Aorta (tissue), 5 donors: ENCODE data around the gene FAM227B. TPM values are rescaled to one million over a fixed set of nuclear protein-coding genes. Genes with fewer than 3 reads are reported as not detected.
A peak's percentile ranks its signal among the peaks of the same experiment; 100 is the strongest.
"Not testable (repeated sequence)": the region's sequence is repeated elsewhere in the genome, so short reads cannot be mapped to it uniquely, and the experiment has no call there.

Source experiments
- ATAC-seq: fragments of 200-7000 bp; cut with Tn5 transposase; one replicate; pipeline ENCODE4 v1.9.1; 2022; ENCODE audit warnings: moderate library complexity; ENCODE audit not compliant: low FRiP score
- DNase-seq, 2 donors: peaks; one replicate each; pipeline ENCODE4 v3.0.0-alpha.2; 2020
- H3K27ac ChIP-seq, 2 donors: one replicate each; pipeline ENCODE4 v1.5.1; 2013; ENCODE audit warnings: low read length in 2 of 2, mild to moderate bottlenecking in 2 of 2, moderate library complexity in 2 of 2, control low read depth in 1 of 2, inconsistent platforms in 1 of 2, low read depth in 1 of 2
- H3K27me3 ChIP-seq, 2 donors: one replicate each; pipeline ENCODE4 v1.6.1; 2013; ENCODE audit warnings: control low read depth in 1 of 2, low read length in 1 of 2, mild to moderate bottlenecking in 1 of 2, moderate library complexity in 1 of 2; ENCODE audit not compliant: insufficient read depth in 2 of 2, control insufficient read depth in 1 of 2
- H3K36me3 ChIP-seq, 2 donors: one replicate each; pipeline ENCODE4 v1.6.1; 2013; ENCODE audit warnings: control low read depth in 1 of 2, low read length in 1 of 2, mild to moderate bottlenecking in 1 of 2; ENCODE audit not compliant: insufficient read depth in 2 of 2, control insufficient read depth in 1 of 2
- H3K4me1 ChIP-seq, 2 donors: one replicate each; pipeline ENCODE4 v1.6.1; 2013; ENCODE audit warnings: low read length in 2 of 2, control low read depth in 1 of 2, mild to moderate bottlenecking in 1 of 2, moderate library complexity in 1 of 2; ENCODE audit not compliant: insufficient read depth in 2 of 2, control insufficient read depth in 1 of 2
- H3K4me3 ChIP-seq, 2 donors: one replicate each; pipeline ENCODE4 v1.5.1; 2013; ENCODE audit warnings: low read length in 2 of 2, control low read depth in 1 of 2, mild to moderate bottlenecking in 1 of 2
- H3K9me3 ChIP-seq: one replicate; pipeline ENCODE4 v1.6.1; 2013; ENCODE audit warnings: mild to moderate bottlenecking, low read length; ENCODE audit not compliant: control insufficient read depth
- WGBS, 2 donors: extraction: QIAGEN DNeasy Blood & Tissue Kit; methylation state at CpG; one replicate each; pipeline ENCODE4 v1.1.7; 2013; 5-methylcytosine and 5-hydroxymethylcytosine counted together
- intact Hi-C, 2 donors: fragments of 100-400 bp; cut with DNase I; formaldehyde crosslinking; loops; one replicate each; pipeline versions ENCODE4 v1.14.2 to v1.15.0; 2022
- polyA plus RNA-seq, 2 donors: library from polyadenylated mRNA; stranded (reverse); fragments of 200-250 nt; gene quantifications; one replicate each; pipeline ENCODE4 v1.2.3, GENCODE V29; 2013
- total RNA-seq, 2 donors: library from RNA; stranded (reverse); fragmentation: NEBNext Ultra II Directional; extraction: Animal tissue kit (Norgen Biotek cat#: 25700); gene quantifications; one replicate each; pipeline ENCODE4 v1.2.1, GENCODE V29; 2021
- donor health status: healthy with polysubstance abuse.
- donor health status: Bipolar disorder and iron deficiency.
- donor health status: DM: no; HTN: no; CAD: no.
- donor health status: DM: no; HTN: no; CAD: no.
- donor health status: DM: yes; HTN: yes; CAD: no.

The FAM227B gene
- total and polyA plus RNA-seq, 4 donors = 4.2 to 6.4 (median 5.0) TPM

DNA sequence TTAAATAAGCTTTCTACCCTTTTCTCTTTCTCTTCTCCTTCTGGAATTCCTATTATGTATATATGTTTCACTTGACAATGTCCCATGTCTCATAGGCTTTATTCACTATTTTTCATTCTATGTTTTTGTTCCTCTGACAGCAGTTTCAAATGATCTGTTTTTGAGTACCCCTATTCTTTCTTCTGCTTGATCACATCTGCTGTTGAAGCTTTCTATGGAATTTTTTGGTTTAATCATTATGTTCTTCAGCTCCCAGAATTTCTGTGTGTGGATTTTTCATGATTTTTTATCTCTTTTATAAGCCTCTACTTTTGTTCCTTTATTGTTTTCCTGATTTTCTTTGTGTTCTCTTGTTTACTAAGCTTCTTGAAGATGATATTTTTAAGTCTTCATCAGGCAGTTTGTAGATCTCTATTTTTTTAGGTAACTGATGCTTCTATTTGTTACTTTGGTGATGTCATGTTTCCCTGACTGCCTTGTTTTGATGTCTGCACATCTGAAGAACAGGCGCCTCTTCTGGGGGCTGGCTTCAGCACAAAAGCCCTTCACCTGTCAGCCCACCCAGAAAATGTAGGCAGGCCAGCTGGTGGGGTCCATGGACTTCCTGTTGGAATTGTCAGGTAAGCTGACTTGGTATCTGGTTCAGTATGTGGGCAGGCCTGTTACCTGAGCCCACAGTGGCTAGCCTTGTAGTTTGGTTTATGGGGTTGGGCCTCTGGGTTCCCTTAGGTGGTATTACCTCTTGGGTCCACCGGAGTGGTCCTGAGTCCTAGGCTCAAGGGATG is 15.8 kb downstream of the FAM227B start:
- ATAC-seq (no peak), DNase-seq (no peak)
- Histone ChIP-seq H3K27me3 (no peaks in the 10 kb centered on the region), H3K9me3 (peaks cover 4% of the 10 kb centered on the region), H3K27ac (no peak overlapping the region), H3K36me3 (no peaks in the 10 kb centered on the region), H3K4me1 (no peaks in the 10 kb centered on the region), H3K4me3 (no peak overlapping the region)
- intact Hi-C loops = no loop called here
- WGBS, 2 donors = 95 to 97% methylated on average over 2 of the region's 2 CpGs

DNA sequence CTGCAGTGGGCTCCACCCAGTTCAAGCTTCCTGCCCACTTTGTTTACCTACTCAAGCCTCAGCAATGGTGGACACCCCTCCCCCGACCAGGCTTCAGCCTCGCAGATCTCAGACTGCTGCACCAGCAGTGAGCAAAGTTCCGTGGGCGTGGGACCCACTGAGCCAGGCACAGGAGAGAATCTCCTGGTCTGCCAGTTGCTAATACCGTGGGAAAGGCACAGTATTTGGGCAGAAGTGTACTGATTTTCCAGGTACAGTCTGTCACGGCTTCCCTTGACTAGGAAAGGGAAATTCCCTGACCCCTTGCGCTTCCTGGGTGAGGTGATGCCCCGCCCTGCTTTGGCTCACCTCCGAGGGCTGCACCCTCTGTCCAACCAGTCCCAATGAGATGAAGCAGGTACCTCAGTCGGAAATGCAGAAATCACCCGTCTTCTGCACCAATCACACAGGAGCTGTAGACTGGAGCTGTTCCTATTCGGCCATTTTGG is 27.7 kb downstream of the FAM227B start:
- H3K4me1 ChIP-seq, H3K4me3 ChIP-seq, intact Hi-C loops, ATAC-seq, H3K27ac ChIP-seq, H3K36me3 ChIP-seq, H3K27me3 ChIP-seq, H3K9me3 ChIP-seq: not testable (repeated sequence)
- DNase-seq = peak in 1 of 2 donors; percentile 42
- WGBS, 2 donors = 93 to 97% methylated on average over 12 of the region's 12 CpGs

DNA sequence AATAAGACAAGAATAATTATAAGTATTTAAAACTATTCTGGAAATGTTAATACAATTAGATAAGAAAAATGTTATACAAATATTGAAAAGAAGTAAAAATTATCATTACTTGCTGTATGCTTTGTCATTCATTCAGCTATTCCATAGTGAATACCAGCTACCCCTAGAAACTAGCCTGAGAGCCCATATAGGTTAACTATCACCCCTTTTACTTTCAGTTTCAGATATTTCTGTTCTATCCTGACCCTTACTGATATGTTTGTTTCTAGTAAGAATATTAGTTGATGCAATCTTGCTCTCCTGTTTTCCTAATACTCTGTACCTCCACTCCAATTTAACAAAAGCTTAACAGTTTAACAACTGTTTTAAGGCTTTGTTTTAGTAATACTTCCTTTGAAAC is 31.6 kb downstream of the FAM227B start:
- no peaks in the 10 kb centered on the region for H3K9me3 ChIP-seq
- no peak overlapping the region for H3K4me3 ChIP-seq
- DNase-seq (no peak), ATAC-seq (no peak)
- H3K27me3 ChIP-seq = no peaks in the 10 kb centered on the region
- no peak overlapping the region for H3K27ac ChIP-seq
- no peaks in the 10 kb centered on the region for H3K4me1 ChIP-seq
- intact Hi-C loops = no loop called here
- no peaks in the 10 kb centered on the region for H3K36me3 ChIP-seq

DNA sequence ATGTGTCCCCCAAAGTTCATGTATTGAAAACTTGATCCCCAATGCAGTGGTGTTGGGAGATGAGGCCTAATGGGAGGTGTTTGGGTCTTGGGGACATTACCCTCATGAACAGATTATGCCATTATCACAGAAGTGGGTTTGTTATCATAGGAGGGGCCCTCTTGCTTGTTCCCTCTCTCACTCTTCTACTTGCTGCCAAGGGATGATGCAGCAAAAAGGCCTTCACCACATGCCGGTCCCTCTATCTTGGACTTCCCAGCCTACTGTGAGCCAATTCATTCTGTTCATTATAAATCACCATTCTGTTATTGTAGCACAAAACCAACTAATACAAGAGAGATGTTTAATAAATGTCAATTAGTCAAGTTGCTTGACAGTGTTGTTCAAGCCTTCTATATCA is 47.2 kb downstream of the FAM227B start:
- H3K9me3 ChIP-seq = peaks cover 1% of the 10 kb centered on the region
- H3K27ac ChIP-seq = no peak overlapping the region
- H3K4me1 ChIP-seq = no peaks in the 10 kb centered on the region
- no peaks in the 10 kb centered on the region for H3K27me3 ChIP-seq
- no peak overlapping the region for H3K4me3 ChIP-seq
- DNase-seq = no peak
- intact Hi-C loops = no loop called here
- WGBS, 2 donors = 79 to 85% methylated on average over 1 of the region's 1 CpG
- no peaks in the 10 kb centered on the region for H3K36me3 ChIP-seq
- no peak for ATAC-seq

DNA sequence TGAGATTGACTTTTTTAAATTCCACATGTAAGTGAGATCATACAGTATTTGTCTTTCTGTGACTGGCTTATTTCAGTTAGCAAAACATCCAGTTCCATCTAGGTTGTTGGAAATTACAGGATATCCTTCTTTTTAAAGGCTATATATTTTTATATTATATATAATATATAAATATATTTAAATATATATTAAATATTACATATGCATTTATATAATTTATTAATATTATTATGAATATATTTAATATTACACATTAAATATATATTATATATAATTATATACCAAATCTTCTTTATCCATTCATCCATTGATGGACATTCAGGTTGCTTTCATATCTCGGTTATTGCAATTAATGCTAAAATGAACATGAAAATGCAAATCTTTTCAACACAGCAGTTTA is 49.9 kb downstream of the FAM227B start:
- H3K9me3 ChIP-seq = peaks cover 1% of the 10 kb centered on the region
- WGBS, 2 donors = 95 to 100% methylated on average over 1 of the region's 1 CpG
- H3K4me1 ChIP-seq = no peaks in the 10 kb centered on the region
- intact Hi-C loops = no loop called here
- H3K36me3 ChIP-seq = no peaks in the 10 kb centered on the region
- no peaks in the 10 kb centered on the region for H3K27me3 ChIP-seq
- no peak overlapping the region for H3K27ac ChIP-seq
- H3K4me3 ChIP-seq = no peak overlapping the region
- DNase-seq (no peak), ATAC-seq (no peak)

DNA sequence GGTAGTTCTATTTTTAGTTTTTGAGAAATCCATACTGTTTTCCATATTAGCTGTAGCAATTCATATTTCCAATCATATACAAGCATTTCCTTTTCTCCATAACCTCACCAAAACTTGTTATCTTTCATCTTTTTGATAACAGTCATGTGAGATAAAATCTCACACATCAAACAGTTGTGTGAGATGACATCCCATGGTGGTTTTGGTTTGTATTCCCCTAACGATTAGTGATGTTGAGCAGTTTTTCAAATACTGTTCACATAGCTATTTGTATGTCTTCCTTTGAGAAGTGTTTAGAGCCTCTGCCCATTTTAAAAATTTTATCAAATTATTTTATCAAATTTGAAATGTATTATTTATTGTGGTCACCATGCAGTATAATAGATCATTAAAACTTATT is 50.4 kb downstream of the FAM227B start:
- intact Hi-C loops = no loop called here
- peaks cover 1% of the 10 kb centered on the region for H3K9me3 ChIP-seq
- ATAC-seq (no peak), DNase-seq (no peak)
- no peaks in the 10 kb centered on the region for H3K27me3 ChIP-seq
- no peaks in the 10 kb centered on the region for H3K4me1 ChIP-seq
- no peaks in the 10 kb centered on the region for H3K36me3 ChIP-seq
- no peak overlapping the region for H3K27ac ChIP-seq
- H3K4me3 ChIP-seq = no peak overlapping the region
- WGBS, 2 donors = 89 to 95% methylated on average over 1 of the region's 1 CpG

DNA sequence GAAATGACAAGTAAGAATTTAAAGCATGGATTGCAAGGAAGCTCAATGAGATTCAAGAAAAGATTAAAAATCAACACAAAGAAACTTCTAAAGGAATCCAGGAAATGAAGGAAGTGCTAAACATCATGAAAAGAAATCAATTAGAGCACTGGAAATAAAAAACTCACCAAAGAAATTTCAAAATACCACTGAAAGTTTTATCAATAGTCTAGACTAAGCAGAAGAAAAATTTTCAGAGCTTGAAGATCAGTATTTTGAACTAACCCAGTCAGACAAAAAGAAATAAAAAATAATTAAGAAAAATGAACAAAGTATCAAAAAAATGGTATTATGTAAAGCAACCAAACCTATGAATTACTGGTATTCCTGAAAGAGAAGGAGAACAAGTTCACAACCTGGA is 60.6 kb downstream of the FAM227B start:
- Histone ChIP-seq H3K36me3 (no peaks in the 10 kb centered on the region), H3K4me1 (no peaks in the 10 kb centered on the region), H3K4me3 (no peak overlapping the region), H3K27me3 (no peaks in the 10 kb centered on the region), H3K27ac (no peak overlapping the region), H3K9me3 (no peaks in the 10 kb centered on the region)
- DNase-seq = no peak
- intact Hi-C loops = no loop called here
- no peak for ATAC-seq

DNA sequence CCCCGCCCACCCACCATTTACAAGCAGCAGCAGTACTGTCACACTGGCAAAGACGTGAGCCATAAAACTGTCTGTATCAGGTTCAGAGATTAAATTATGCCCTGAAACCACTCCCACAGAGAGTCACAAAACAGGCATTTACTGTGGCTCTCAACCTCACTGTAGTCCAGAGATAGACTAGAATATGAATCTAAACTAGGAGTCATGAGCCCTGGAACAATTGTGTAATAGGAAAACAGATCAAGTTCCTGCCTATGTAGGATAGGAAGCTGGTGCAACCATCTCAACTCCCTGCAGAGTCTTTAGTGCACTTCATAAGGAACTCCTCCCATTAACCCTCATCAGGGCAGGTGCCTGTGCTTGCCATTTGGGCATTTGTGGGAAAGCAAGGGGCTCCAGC is 61.7 kb downstream of the FAM227B start:
- no peak overlapping the region for H3K27ac ChIP-seq
- no peaks in the 10 kb centered on the region for H3K27me3 ChIP-seq
- intact Hi-C loops = no loop called here
- no peaks in the 10 kb centered on the region for H3K36me3 ChIP-seq
- WGBS, 2 donors = 89 to 92% methylated on average over 2 of the region's 2 CpGs
- DNase-seq = no peak
- no peak overlapping the region for H3K4me3 ChIP-seq
- peaks cover 4% of the 10 kb centered on the region for H3K9me3 ChIP-seq
- no peaks in the 10 kb centered on the region for H3K4me1 ChIP-seq
- no peak for ATAC-seq

DNA sequence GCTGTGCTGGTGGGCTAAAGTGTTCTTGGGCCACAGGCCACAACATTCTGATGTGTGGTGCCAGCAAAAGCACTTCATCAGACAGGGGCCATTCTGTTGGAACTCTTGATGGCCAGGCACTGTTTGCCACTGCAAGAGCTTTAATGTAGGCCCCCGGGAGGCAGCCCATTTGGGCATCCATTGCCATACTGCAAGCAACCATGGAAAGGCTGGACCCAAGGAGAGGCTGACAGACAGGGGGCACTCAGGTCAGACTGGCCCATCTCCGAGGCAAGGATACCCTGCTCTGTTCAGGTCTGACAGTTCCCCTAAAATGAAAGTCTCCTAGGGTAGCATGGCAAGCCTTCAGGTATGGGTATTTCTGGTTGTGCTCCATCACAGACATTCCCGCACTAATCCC is 64.2 kb downstream of the FAM227B start:
- 90 to 96% methylated on average over 3 of the region's 3 CpGs for WGBS, 2 donors
- DNase-seq = no peak
- Histone ChIP-seq H3K36me3 (no peaks in the 10 kb centered on the region), H3K9me3 (peaks cover 4% of the 10 kb centered on the region), H3K4me1 (no peaks in the 10 kb centered on the region), H3K27ac (no peak overlapping the region), H3K27me3 (no peaks in the 10 kb centered on the region), H3K4me3 (no peak overlapping the region)
- no peak for ATAC-seq
- intact Hi-C loops = no loop called here
